Tibial nerve (tissue), 4 donors: Measurements from ENCODE around the gene GDF9. TPM values are rescaled to one million over a fixed set of nuclear protein-coding genes. Genes with fewer than 3 reads are reported as not detected.

Experiments used
- DNase-seq, 2 donors: peaks; one replicate each; pipeline ENCODE4 v3.0.0-alpha.2; 2019; ENCODE audit warnings: low spot score in 2 of 2
- H3K27ac ChIP-seq, 4 donors: fragments of 200-600 bp; sonication (generic) in 3 of 4; one replicate each; pipeline ENCODE4 v1.5.1; 2017 to 2019; ENCODE audit warnings: mild to moderate bottlenecking in 1 of 4
- H3K27me3 ChIP-seq, 2 donors: fragments of 200-600 bp; sonication (generic) in 1 of 2; one replicate each; pipeline versions ENCODE4 v1.5.1 to v1.6.0; 2017 to 2019
- H3K36me3 ChIP-seq, 3 donors: fragments of 200-600 bp; sonication (generic); one replicate each; pipeline ENCODE4 v1.5.1; 2018 to 2019
- H3K4me1 ChIP-seq, 4 donors: fragments of 200-600 bp; sonication (generic) in 3 of 4; one replicate each; pipeline ENCODE4 v1.5.1; 2017 to 2019
- H3K4me3 ChIP-seq, 4 donors: fragments of 200-600 bp; sonication (generic) in 3 of 4; one replicate each; pipeline ENCODE4 v1.5.1; 2017 to 2019; ENCODE audit warnings: mild to moderate bottlenecking in 1 of 4, moderate library complexity in 1 of 4
- H3K9me3 ChIP-seq, 4 donors: fragments of 200-600 bp; sonication (generic) in 3 of 4; one replicate each; pipeline ENCODE4 v1.5.1; 2017 to 2019
- EP300 ChIP-seq, 2 donors: sonication (generic); formaldehyde crosslinking; IDR thresholded peaks; one replicate each; pipeline ENCODE4 v1.6.1; 2017; ENCODE audit warnings: antibody characterized with exemption in 2 of 2, mild to moderate bottlenecking in 1 of 2
- POLR2A ChIP-seq, 2 donors: fragments of 450-650 bp; IDR thresholded peaks; one replicate each; pipeline ENCODE4 v1.6.1; 2017; ENCODE audit warnings: antibody characterized with exemption in 2 of 2, mild to moderate bottlenecking in 2 of 2, moderate library complexity in 2 of 2
- whole genome bisulfite sequencing, 2 donors: methylation state at CpG; one replicate each; pipeline ENCODE4 v1.1.5; 2018; 5-methylcytosine and 5-hydroxymethylcytosine counted together
- total RNA-seq, 4 donors: library from RNA; depleted of rRNA; stranded (reverse); fragments of >200 nt; gene quantifications; one replicate each; pipeline ENCODE4 v1.1.0, GENCODE V29; 2016
- TF ChIP-seq, protein P1 (sequence below), 5 experiments: fragments of 200-600 bp in 3 of 5; fragments of 450-650 bp in 2 of 5; sonication (generic) in 3 of 5; IDR thresholded peaks; one replicate each; pipeline ENCODE4 v1.5.1; 2016 to 2019; ENCODE audit warnings: antibody characterized with exemption in 5 of 5, mild to moderate bottlenecking in 3 of 5, moderate library complexity in 2 of 5

GDF9 gene
- total RNA-seq, 4 donors from 2014 or later = 0.44 to 0.60 TPM; not detected in 2

DNA sequence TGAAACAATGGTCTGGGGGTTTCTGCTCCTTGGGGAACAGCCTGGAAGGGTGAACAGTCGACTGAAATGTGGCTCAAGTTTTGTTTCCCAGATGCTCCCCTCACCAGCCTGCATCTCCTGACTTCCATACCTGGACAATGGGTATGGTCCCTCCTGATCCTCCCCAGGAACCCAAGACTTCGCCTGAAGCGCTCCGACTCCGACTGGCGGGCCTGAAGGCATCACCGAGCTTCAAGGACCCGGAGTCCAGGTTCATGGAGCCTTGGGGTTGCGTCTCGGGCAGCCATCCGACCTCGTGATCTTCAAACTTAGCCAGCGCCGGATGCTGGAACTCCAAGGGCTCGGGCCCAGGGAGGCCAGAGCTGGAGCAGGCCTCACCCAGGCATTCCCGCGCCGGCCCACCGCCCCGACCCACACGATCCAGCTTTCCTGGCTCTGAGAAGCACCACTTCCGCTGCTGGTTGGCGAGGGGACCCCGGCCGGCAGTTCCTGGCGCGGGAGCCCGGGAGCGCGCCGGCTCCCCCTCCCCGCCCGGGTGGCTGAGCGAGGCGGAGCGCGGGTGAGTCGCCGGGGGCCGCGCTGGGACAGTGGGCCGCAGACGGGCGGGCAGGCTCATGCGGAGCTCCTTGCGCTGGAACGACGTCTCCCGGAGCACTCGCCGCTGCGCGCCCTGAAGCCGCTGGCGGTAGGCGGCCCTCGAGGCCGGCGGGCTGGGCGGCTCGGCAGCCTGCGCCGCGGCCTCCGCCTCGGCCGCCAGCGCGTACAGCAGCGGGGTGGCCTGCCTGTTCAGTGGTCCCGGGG lies 41.0 kb downstream of the GDF9 start:
- Histone ChIP-seq H3K9me3 (no peaks in the 10 kb centered on the region), H3K4me1 (peaks cover 0 to 66% (median 26%) of the 10 kb centered on the region in 4 donors), H3K27ac (peak overlapping the region in 3 of 4 donors; percentile 46 to 90 (median 56)), H3K36me3 (peaks cover 0 to 14% (median 0%) of the 10 kb centered on the region in 3 donors), H3K27me3 (peaks cover 0 to 65% of the 10 kb centered on the region in 2 donors), H3K4me3 (peak overlapping the region in 3 of 4 donors; percentile 11 to 41 (median 27))
- TF ChIP-seq POLR2A (IDR thresholded peaks at IDR 0.05) (no peak), EP300 (IDR thresholded peaks at IDR 0.05) (no peak)
- TF ChIP-seq, protein P1, sequence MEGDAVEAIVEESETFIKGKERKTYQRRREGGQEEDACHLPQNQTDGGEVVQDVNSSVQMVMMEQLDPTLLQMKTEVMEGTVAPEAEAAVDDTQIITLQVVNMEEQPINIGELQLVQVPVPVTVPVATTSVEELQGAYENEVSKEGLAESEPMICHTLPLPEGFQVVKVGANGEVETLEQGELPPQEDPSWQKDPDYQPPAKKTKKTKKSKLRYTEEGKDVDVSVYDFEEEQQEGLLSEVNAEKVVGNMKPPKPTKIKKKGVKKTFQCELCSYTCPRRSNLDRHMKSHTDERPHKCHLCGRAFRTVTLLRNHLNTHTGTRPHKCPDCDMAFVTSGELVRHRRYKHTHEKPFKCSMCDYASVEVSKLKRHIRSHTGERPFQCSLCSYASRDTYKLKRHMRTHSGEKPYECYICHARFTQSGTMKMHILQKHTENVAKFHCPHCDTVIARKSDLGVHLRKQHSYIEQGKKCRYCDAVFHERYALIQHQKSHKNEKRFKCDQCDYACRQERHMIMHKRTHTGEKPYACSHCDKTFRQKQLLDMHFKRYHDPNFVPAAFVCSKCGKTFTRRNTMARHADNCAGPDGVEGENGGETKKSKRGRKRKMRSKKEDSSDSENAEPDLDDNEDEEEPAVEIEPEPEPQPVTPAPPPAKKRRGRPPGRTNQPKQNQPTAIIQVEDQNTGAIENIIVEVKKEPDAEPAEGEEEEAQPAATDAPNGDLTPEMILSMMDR (IDR thresholded peaks at IDR 0.05) = no peak
- DNase-seq = no peak
- WGBS, 2 donors = 32 to 49% methylated on average over 48 to 69 of the region's 71 CpGs

DNA sequence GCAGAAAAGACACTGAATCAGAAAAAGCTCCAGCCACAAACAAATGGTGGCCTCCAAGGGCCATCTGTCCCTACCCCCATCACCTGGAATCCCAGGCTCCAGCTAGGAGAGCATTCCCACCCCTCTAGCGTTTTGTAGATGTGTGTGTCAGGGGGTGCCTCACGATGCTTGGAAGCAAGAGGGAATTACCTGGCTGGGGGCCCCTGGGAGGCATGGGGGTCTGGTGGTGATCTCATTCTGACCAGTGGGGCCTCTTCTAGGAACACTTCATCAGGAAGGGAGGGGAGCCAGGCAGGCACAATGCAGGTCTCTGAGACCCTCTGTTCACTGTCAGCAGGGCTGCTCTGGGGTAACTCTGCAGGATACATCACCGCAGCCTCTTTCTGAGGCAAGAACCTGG lies 41.8 kb downstream of the GDF9 start:
- Histone ChIP-seq H3K36me3 (peaks cover 0 to 14% (median 0%) of the 10 kb centered on the region in 3 donors), H3K4me3 (no peak overlapping the region), H3K9me3 (no peaks in the 10 kb centered on the region), H3K4me1 (peaks cover 0 to 70% (median 27%) of the 10 kb centered on the region in 4 donors), H3K27me3 (peaks cover 0 to 66% of the 10 kb centered on the region in 2 donors), H3K27ac (peak overlapping the region in 2 of 4 donors; percentile 38 to 90)
- no peak for TF ChIP-seq EP300 (IDR thresholded peaks at IDR 0.05)
- TF ChIP-seq, protein P1 (IDR thresholded peaks at IDR 0.05) = no peak
- DNase-seq = no peak
- WGBS, 2 donors = 90 to 98% methylated on average over 1 to 3 of the region's 3 CpGs

DNA sequence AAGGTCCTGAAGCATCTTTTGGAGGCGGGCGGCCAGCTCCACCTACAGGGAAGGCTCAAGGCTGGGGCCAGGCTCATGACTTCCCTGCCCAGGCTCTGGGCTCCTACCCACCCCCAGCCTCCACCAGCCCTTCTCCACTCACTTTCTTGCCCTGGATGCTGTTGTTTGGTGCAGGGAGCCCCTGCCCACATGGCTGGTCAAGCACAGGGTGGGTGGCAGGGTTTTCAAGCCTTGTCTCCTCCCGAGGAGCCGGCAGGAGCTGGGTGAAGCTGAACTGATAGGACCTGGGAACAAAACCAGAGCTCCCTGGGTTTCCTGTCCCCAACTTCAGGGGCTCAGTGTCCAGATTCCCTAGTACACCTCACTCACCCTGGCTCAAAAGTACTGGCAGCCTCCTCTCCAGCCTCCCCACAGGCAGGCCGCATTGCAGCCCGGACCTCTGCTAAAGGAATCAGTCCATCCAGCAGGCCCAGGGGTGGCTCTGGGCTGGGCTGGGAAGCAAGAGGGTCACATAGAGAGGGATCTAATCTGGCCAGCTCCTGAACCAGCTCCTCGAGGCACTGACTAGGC lies 42.7 kb downstream of the GDF9 start:
- peak overlapping the region in 3 of 4 donors; percentile 0 to 90 (median 38) for H3K27ac ChIP-seq
- 80 to 100% methylated on average over 1 to 7 of the region's 7 CpGs for WGBS, 2 donors
- no peak for TF ChIP-seq POLR2A (IDR thresholded peaks at IDR 0.05)
- TF ChIP-seq, protein P1 (IDR thresholded peaks at IDR 0.05) = no peak
- no peak for TF ChIP-seq EP300 (IDR thresholded peaks at IDR 0.05)
- peaks cover 0 to 14% (median 0%) of the 10 kb centered on the region in 3 donors for H3K36me3 ChIP-seq
- H3K4me3 ChIP-seq = peak overlapping the region in 1 of 4 donors; percentile 34
- H3K27me3 ChIP-seq = peaks cover 0 to 68% of the 10 kb centered on the region in 2 donors
- H3K9me3 ChIP-seq = no peaks in the 10 kb centered on the region
- DNase-seq = no peak
- H3K4me1 ChIP-seq = peaks cover 0 to 69% (median 25%) of the 10 kb centered on the region in 4 donors

DNA sequence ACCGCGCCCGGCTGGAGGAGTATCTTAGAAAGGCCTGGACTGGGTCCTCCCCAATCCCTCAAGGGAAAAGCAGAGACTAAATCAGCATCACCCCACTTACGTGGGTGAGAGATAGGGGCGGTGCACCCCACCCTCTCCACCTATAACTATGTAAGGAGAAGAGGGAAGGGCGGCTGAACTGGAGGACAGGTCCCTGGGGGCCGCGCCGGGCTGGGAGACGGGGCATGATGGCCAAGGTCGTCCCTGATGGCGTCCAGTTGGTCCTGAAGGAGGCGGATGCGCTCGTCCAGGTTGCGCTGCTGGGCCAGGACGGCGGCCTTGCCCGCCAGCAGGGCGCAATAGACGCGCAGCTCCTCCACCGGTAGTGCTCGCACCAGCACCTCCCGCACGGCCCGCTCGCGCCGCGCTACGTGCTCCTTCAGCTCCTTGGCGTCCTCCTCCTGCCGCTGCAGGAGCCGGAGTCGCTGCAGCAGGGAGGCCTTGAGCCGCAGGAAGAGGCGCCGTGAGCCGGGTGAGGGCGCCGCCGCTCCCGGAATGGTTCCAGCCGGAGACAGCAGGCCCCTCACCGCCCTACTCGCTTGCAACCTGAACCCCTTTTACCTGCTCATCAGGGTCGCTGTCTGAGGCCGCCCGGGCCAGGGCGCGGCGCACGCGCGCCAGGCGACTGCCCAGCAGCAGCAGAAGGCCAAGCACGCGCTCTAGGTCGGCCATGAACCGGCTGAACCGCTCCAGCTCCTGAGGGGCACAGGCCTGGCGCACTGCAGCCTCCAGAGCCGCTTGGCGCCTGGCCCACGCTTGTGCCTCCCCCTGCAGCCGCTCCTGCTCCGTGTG lies 43.4 kb downstream of the GDF9 start:
- WGBS, 2 donors = 19 to 48% methylated on average over 53 to 64 of the region's 68 CpGs
- Histone ChIP-seq H3K9me3 (no peaks in the 10 kb centered on the region), H3K4me3 (peak overlapping the region in 2 of 4 donors; percentile 9 to 34), H3K27me3 (peaks cover 0 to 65% of the 10 kb centered on the region in 2 donors), H3K27ac (peak overlapping the region in 3 of 4 donors; percentile 0 to 90 (median 38)), H3K4me1 (peaks cover 0 to 65% (median 25%) of the 10 kb centered on the region in 4 donors), H3K36me3 (peaks cover 0 to 14% (median 0%) of the 10 kb centered on the region in 3 donors)
- no peak for DNase-seq
- TF ChIP-seq EP300 (IDR thresholded peaks at IDR 0.05) (no peak), POLR2A (IDR thresholded peaks at IDR 0.05) (no peak)
- TF ChIP-seq, protein P1 (IDR thresholded peaks at IDR 0.05) = no peak
